LNCAP (cell line): Measurements from ENCODE around the gene PIANP.

Experiments used
- TF ChIP-seq, protein P1 (sequence below): fragments of 450-650 bp; IDR thresholded peaks from 2 replicates; pipeline ENCODE4 v1.5.1; 2017; ENCODE audit warnings: mild to moderate bottlenecking

PIANP gene

GRCh38 chr12:6700646-6701051, at the start of gene PIANP:
Gene PIANP, minus strand, starts transcription at chr12:6700815. Its CDS starts 2,754 bp downstream, at chr12:6698061.
- TF ChIP-seq, protein P1, sequence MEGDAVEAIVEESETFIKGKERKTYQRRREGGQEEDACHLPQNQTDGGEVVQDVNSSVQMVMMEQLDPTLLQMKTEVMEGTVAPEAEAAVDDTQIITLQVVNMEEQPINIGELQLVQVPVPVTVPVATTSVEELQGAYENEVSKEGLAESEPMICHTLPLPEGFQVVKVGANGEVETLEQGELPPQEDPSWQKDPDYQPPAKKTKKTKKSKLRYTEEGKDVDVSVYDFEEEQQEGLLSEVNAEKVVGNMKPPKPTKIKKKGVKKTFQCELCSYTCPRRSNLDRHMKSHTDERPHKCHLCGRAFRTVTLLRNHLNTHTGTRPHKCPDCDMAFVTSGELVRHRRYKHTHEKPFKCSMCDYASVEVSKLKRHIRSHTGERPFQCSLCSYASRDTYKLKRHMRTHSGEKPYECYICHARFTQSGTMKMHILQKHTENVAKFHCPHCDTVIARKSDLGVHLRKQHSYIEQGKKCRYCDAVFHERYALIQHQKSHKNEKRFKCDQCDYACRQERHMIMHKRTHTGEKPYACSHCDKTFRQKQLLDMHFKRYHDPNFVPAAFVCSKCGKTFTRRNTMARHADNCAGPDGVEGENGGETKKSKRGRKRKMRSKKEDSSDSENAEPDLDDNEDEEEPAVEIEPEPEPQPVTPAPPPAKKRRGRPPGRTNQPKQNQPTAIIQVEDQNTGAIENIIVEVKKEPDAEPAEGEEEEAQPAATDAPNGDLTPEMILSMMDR: no peak

GRCh38 chr12:6748761-6749160, 48.1 kb upstream of the PIANP start:
- TF ChIP-seq, protein P1: no peak

DNA sequence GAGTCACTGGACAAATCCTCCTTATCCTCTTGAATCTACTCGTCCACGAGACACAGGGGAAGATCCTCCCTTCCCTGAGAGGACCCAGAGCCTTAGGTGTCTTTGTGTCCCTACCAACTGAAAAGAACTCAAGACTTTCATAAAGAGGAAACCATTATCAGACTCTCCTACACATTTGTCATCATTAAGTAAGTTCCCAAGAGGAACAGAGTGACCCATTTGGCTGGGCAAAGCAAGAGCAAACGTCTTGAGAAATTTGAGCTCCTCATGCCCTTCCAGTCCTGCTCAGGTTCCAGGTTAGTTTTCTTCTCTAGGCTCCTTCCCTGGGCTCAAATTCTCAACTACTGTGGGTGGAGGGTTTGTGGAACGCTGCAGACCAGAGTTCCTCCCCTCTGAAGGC, 46.6 kb upstream of the PIANP start:
- TF ChIP-seq, protein P1: no peak

DNA sequence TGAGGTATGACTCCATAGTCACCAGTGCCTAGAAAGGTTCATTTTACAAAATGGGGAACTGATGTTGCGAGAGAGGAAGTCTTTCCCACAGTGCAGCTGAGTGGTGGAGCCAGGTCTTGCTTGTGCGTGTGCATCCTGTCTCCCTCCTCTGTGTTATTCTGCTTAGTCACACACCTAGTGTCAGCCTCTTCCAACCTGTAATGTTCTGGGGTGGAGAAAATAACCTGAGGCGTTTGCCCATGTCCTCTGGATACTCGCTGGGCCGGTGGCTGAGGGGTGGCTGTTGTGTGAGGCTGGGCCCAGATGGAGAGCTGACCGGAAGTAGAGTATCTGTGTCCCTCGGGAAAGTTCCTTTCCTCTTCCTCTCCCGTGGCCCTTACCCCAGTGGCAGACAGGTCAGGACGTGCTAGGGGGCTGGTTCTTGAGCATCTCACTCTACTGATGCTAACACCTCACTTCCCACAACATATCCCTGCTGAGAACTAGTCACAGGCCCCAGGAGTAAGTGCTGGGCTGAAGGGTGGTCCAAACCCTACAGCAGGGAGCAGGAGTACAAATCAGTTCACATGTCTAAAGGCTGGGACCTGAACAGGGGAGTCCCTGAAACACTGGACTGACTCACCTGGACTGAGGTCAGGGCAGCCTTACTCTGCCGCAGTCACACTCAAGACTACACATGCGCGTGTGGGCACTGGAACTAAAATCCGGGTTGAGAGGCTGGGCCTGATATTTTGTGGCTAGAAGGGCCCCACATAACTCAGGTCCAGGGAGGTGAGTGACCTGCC, 45.3 kb upstream of the PIANP start:
- TF ChIP-seq, protein P1: no peak

DNA sequence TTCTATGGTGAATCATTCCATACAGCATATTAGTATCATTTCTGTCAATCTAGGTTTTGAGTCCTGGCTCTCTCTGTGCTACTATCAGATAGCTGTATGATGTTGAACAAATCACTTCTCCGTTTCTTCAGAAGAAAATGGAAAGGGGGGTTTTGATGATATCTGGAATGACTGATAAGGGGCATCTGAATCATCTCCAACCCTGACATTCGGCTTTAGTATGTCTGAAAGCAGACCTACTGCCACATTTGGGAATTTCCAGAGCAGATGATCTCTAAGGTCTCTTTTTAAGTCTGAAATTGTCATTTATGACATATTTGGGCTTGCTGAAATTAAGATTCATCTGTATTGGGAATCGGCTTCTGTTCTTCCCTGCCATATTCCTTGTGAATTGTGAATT, 42.2 kb upstream of the PIANP start:
- TF ChIP-seq, protein P1: no peak

- TF ChIP-seq, protein P1: no peak
Measured at GRCh38 chr12:6736754-6737153, 36.1 kb upstream of the PIANP start.

- TF ChIP-seq, protein P1: peak; percentile 91
Measured at GRCh38 chr12:6735448-6736191, 35.0 kb upstream of the PIANP start.
